ENCODE results near the gene ERBB4. TPM values are rescaled to one million over a fixed set of nuclear protein-coding genes. Genes with fewer than 3 reads are reported as not detected.

Gene ERBB4
- polyA plus RNA-seq, 6 donors from 2014 or later, result not detected

GRCh38 chr2:211439011-211439410 is 1099.6 kb downstream of the ERBB4 start:
- H3K4me1 Mint-ChIP-seq, result no peaks in the 10 kb centered on the region
- no peaks in the 10 kb centered on the region for H3K36me3 Mint-ChIP-seq
- no peaks in the 10 kb centered on the region for H3K9me3 Mint-ChIP-seq
- ATAC-seq (ENCODE audit: low read depth in 2 of 2), result no peak
- no peak for DNase-seq
- no peak overlapping the region for H3K4me3 Mint-ChIP-seq
- H3K27ac Mint-ChIP-seq, result no peak overlapping the region
- no peaks in the 10 kb centered on the region for H3K27me3 Mint-ChIP-seq

- H3K27ac Mint-ChIP-seq, result no peak overlapping the region
- H3K27me3 Mint-ChIP-seq, result no peaks in the 10 kb centered on the region
- ATAC-seq (ENCODE audit: low read depth in 2 of 2) (no peak), DNase-seq (no peak)
- no peak overlapping the region for H3K4me3 Mint-ChIP-seq
- H3K9me3 Mint-ChIP-seq, result peaks cover 0 to 5% (median 2%) of the 10 kb centered on the region in 7 donors
- no peaks in the 10 kb centered on the region for H3K4me1 Mint-ChIP-seq
- no peaks in the 10 kb centered on the region for H3K36me3 Mint-ChIP-seq
These were observed 1101.2 kb downstream of the ERBB4 start for GRCh38 chr2:211437396-211437795.

GRCh38 chr2:211436182-211436581 is 1102.4 kb downstream of the ERBB4 start:
- no peak for DNase-seq
- no peaks in the 10 kb centered on the region for H3K27me3 Mint-ChIP-seq
- H3K36me3 Mint-ChIP-seq, result no peaks in the 10 kb centered on the region
- ATAC-seq (ENCODE audit: low read depth in 2 of 2), result no peak
- H3K4me3 Mint-ChIP-seq, result no peak overlapping the region
- H3K27ac Mint-ChIP-seq, result no peak overlapping the region
- no peaks in the 10 kb centered on the region for H3K4me1 Mint-ChIP-seq
- H3K9me3 Mint-ChIP-seq, result peaks cover 0 to 5% (median 2%) of the 10 kb centered on the region in 7 donors

- Mint-ChIP-seq H3K4me3 (no peak overlapping the region), H3K27ac (no peak overlapping the region), H3K9me3 (peaks cover 0 to 5% (median 2%) of the 10 kb centered on the region in 7 donors), H3K4me1 (no peaks in the 10 kb centered on the region), H3K36me3 (no peaks in the 10 kb centered on the region), H3K27me3 (no peaks in the 10 kb centered on the region)
- no peak for ATAC-seq (ENCODE audit: low read depth in 2 of 2)
- no peak for DNase-seq
These were observed 1103.3 kb downstream of the ERBB4 start for GRCh38 chr2:211435331-211435730.

GRCh38 chr2:211434773-211435172 is 1103.8 kb downstream of the ERBB4 start:
- Mint-ChIP-seq H3K4me3 (no peak overlapping the region), H3K27ac (no peak overlapping the region), H3K4me1 (no peaks in the 10 kb centered on the region), H3K9me3 (peaks cover 0 to 5% (median 2%) of the 10 kb centered on the region in 7 donors), H3K27me3 (no peaks in the 10 kb centered on the region), H3K36me3 (no peaks in the 10 kb centered on the region)
- DNase-seq, result no peak
- no peak for ATAC-seq (ENCODE audit: low read depth in 2 of 2)

GRCh38 chr2:211429256-211429920 is 1109.2 kb downstream of the ERBB4 start:
- Mint-ChIP-seq H3K36me3 (no peaks in the 10 kb centered on the region), H3K27me3 (no peaks in the 10 kb centered on the region), H3K9me3 (peaks cover 0 to 5% (median 2%) of the 10 kb centered on the region in 7 donors), H3K4me1 (peaks cover 0 to 5% (median 0%) of the 10 kb centered on the region in 3 donors), H3K4me3 (no peak overlapping the region), H3K27ac (no peak overlapping the region)
- DNase-seq, result no peak
- ATAC-seq (ENCODE audit: low read depth in 2 of 2), result no peak

GRCh38 chr2:211426240-211426639 is 1112.4 kb downstream of the ERBB4 start:
- Mint-ChIP-seq H3K4me3 (no peak overlapping the region), H3K27me3 (no peaks in the 10 kb centered on the region), H3K36me3 (no peaks in the 10 kb centered on the region), H3K4me1 (peaks cover 0 to 5% (median 0%) of the 10 kb centered on the region in 3 donors), H3K9me3 (no peaks in the 10 kb centered on the region), H3K27ac (no peak overlapping the region)
- no peak for DNase-seq
- ATAC-seq (ENCODE audit: low read depth in 2 of 2), result no peak

- H3K27me3 Mint-ChIP-seq, result no peaks in the 10 kb centered on the region
- peak overlapping the region in 1 of 8 donors; percentile 6 for H3K4me3 Mint-ChIP-seq
- H3K4me1 Mint-ChIP-seq, result peaks cover 0 to 5% (median 0%) of the 10 kb centered on the region in 3 donors
- ATAC-seq (ENCODE audit: low read depth in 2 of 2) (no peak), DNase-seq (no peak)
- H3K36me3 Mint-ChIP-seq, result no peaks in the 10 kb centered on the region
- H3K9me3 Mint-ChIP-seq, result no peaks in the 10 kb centered on the region
- H3K27ac Mint-ChIP-seq, result no peak overlapping the region
These were observed 1115.6 kb downstream of the ERBB4 start for GRCh38 chr2:211423018-211423417.

- H3K36me3 Mint-ChIP-seq, result no peaks in the 10 kb centered on the region
- no peaks in the 10 kb centered on the region for H3K4me1 Mint-ChIP-seq
- no peak for ATAC-seq (ENCODE audit: low read depth in 2 of 2)
- no peak overlapping the region for H3K4me3 Mint-ChIP-seq
- H3K27me3 Mint-ChIP-seq, result no peaks in the 10 kb centered on the region
- H3K9me3 Mint-ChIP-seq, result peaks cover 0 to 4% (median 0%) of the 10 kb centered on the region in 7 donors
- H3K27ac Mint-ChIP-seq, result no peak overlapping the region
- no peak for DNase-seq
These were observed 1121.1 kb downstream of the ERBB4 start for GRCh38 chr2:211417544-211417943.

GRCh38 chr2:211416373-211416772 is 1122.2 kb downstream of the ERBB4 start:
- no peak overlapping the region for H3K4me3 Mint-ChIP-seq
- no peaks in the 10 kb centered on the region for H3K36me3 Mint-ChIP-seq
- H3K27me3 Mint-ChIP-seq, result no peaks in the 10 kb centered on the region
- DNase-seq, result no peak
- peaks cover 0 to 4% (median 0%) of the 10 kb centered on the region in 7 donors for H3K9me3 Mint-ChIP-seq
- H3K27ac Mint-ChIP-seq, result no peak overlapping the region
- no peaks in the 10 kb centered on the region for H3K4me1 Mint-ChIP-seq
- no peak for ATAC-seq (ENCODE audit: low read depth in 2 of 2)

- DNase-seq (no peak), ATAC-seq (ENCODE audit: low read depth in 2 of 2) (no peak)
- no peaks in the 10 kb centered on the region for H3K27me3 Mint-ChIP-seq
- H3K4me3 Mint-ChIP-seq, result no peak overlapping the region
- no peak overlapping the region for H3K27ac Mint-ChIP-seq
- H3K36me3 Mint-ChIP-seq, result no peaks in the 10 kb centered on the region
- no peaks in the 10 kb centered on the region for H3K4me1 Mint-ChIP-seq
- peaks cover 0 to 4% (median 0%) of the 10 kb centered on the region in 7 donors for H3K9me3 Mint-ChIP-seq
These were observed 1124.9 kb downstream of the ERBB4 start for GRCh38 chr2:211413746-211414145.

- no peak for ATAC-seq (ENCODE audit: low read depth in 2 of 2)
- Mint-ChIP-seq H3K27me3 (no peaks in the 10 kb centered on the region), H3K4me1 (no peaks in the 10 kb centered on the region), H3K4me3 (peak overlapping the region in 1 of 8 donors; percentile 17), H3K36me3 (no peaks in the 10 kb centered on the region), H3K9me3 (peaks cover 0 to 2% (median 0%) of the 10 kb centered on the region in 7 donors), H3K27ac (no peak overlapping the region)
- no peak for DNase-seq
These were observed 1130.1 kb downstream of the ERBB4 start for GRCh38 chr2:211408483-211408891.

GRCh38 chr2:211407076-211407475 is 1131.5 kb downstream of the ERBB4 start:
- Mint-ChIP-seq H3K4me3 (no peak overlapping the region), H3K4me1 (no peaks in the 10 kb centered on the region), H3K9me3 (peaks cover 0 to 3% (median 0%) of the 10 kb centered on the region in 7 donors), H3K36me3 (no peaks in the 10 kb centered on the region), H3K27ac (no peak overlapping the region), H3K27me3 (no peaks in the 10 kb centered on the region)
- no peak for ATAC-seq (ENCODE audit: low read depth in 2 of 2)
- no peak for DNase-seq

- no peaks in the 10 kb centered on the region for H3K27me3 Mint-ChIP-seq
These were observed 1133.6 kb downstream of the ERBB4 start for GRCh38 chr2:211405036-211405435.

More at GRCh38 chr2:211405036-211405435, 1133.6 kb downstream of the ERBB4 start:
- Mint-ChIP-seq H3K9me3 (peaks cover 0 to 3% (median 0%) of the 10 kb centered on the region in 7 donors), H3K36me3 (no peaks in the 10 kb centered on the region), H3K4me3 (no peak overlapping the region), H3K27ac (no peak overlapping the region), H3K4me1 (no peaks in the 10 kb centered on the region)
- no peak for ATAC-seq (ENCODE audit: low read depth in 2 of 2)
- no peak for DNase-seq

Data from naive B cell (primary cell).